Right renal cortex interstitium (tissue), 3 donors: ENCODE data around the gene ERLIN1. TPM values are rescaled to one million over a fixed set of nuclear protein-coding genes. Genes with fewer than 3 reads are reported as not detected.

Experiments used
- DNase-seq, 3 donors: peaks; one replicate each; pipeline ENCODE4 v3.0.0-alpha.2; 2013; ENCODE audit warnings: low read depth in 3 of 3, low spot score in 2 of 3
- polyA plus RNA-seq, 3 donors: library from polyadenylated mRNA; unstranded; fragments of 120-200 nt; gene quantifications; one replicate each; pipeline ENCODE4 v1.2.1, GENCODE V29; 2013; ENCODE audit not compliant: insufficient read length in 3 of 3

ERLIN1 gene
- polyA plus RNA-seq, 3 donors: 54.4 to 61.6 (median 58.5) TPM

DNA sequence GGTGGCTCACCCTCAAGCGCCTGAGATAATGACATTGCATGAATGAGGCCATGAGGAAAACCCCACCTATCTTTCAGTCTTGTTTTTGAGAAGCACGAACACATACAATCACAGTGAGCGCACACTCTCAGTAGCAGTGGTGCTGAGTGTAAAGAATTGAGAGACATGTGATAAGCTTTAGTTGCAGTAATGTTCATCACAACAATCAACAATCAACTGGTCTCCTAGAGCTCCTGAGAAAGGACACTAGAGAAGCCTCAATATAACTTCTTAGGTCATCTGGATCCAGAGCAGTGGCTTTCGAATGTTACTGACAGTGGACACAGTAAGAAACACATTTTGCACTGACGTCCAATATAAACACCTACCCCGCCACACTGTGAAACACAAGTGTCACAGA lies 12.8 kb downstream of the ERLIN1 start:
- no peak for DNase-seq

DNA sequence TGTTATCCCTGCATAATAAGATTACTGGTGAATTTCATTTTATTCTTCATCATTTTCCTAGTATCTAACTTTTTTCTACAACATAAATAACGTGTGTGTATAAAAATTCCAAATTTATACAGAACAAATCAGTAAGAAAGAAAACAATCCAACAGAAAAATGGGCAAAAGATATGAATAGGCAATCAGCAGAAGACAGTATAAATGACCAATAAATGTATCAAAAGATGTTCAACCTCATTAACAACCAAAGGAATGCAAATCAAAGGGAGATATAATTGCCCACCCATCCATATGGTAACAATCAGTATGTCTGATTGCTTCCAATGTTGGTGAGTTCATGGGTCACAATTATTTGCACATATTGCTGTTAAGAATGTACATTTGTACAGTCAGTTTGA lies 13.5 kb downstream of the ERLIN1 start:
- DNase-seq: no peak

DNA sequence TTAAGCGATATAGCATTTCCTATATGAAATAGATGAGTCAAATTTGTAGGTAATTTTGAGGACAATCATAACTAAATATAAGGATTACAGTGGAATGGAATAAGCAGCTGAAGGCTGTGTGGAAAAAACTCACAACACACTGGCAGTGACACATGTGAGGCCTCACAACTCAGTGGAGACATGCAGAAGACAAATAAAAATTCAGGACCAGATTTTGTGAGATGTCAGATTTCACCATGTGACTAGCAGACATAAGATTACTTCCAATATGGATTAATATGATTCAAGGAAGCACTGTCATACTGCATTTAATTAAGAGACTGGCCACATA lies 17.6 kb downstream of the ERLIN1 start:
- DNase-seq: no peak

DNA sequence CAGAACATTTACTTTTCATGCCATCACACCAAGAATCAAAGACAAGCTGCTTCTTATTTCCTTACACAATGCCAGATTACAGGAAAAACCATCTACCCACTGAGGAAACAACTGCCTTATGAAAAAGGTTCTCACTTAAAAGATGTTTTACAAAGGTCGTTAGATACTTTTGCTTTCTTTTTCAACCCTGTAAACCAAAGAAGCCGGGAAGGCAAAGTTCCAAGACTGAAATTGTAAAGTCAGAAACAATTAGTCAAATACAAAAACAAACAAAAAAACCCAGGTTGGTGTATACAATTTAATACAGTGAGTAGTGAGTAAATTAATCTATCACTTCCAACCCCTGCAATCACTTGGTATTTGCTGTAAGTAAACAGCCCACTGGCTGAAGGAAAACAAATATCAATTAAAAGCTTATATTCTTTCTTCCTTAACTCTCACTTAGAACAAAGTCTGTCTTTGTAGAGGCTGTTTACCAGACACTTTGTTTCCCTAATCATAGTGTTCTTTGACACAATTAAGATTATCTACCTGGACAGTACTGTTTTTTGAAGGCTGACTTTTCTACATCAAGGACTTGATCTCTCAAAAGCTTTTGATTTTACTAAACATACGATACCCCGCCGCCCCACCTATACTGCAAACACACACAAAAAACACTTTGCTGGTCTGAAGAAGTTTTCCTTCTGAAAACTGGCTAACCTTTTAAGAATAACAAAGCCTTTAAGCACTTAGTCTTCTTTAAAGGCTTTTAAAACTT lies 18.1 kb downstream of the ERLIN1 start:
- no peak for DNase-seq

DNA sequence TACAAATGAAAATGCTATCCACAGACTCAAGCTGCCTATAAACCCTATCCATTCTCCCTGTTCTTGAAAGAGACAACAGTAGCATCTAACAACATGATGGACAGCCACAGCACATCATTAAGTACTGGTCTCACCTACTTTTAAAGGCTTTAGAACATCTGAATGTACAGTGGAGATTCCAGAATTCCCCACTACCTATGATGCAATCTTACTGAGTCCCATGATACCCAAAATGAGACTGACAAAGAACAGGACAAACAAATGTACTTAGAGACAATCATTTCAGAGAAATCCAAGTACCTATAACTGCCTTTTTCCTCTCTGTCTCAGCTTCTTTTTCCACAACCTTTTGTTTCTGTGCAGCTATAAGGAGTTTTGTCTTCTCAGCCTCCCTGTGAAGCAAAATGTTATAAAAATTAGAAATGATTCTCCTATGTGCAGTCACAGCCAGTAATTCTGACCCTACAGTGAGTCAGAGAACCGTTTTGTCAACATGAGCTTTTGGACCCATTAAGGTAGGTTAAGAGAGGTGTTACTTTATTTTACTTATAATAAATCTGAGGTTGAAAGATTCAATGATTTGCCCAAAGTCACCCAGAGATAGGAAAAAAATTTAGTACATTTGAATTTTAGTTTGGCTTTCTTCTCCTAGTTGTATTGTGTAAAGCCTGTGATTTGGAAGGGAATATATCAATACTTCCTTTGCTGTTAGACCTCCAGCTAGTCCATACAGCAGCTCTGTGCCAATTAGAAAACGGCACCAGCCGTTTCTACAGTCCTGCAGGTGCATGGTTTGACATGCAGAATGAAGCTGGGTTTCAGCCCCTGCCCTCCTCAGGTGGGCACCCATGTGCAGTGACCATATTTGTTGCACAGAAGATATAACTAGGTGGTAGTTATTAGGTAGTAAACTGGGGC lies 21.9 kb downstream of the ERLIN1 start:
- DNase-seq: no peak

DNA sequence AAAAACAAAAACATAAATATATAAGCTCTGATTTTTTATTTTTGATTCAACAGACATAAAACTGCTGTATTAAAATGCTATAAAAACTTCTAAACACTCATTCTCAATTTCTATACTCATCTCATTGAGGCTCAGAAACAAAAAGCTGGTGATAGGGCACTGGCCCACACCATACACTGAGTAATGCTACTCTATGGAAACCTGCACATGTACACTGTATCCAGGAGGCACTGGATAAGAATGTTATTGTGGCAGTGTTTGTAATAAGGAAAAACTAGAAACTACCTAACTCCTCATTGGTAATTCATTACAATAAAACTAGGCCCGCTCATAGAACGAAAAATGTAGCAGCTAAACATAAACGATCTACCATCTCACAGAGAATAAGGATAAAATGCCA lies 23.1 kb downstream of the ERLIN1 start:
- no peak for DNase-seq

DNA sequence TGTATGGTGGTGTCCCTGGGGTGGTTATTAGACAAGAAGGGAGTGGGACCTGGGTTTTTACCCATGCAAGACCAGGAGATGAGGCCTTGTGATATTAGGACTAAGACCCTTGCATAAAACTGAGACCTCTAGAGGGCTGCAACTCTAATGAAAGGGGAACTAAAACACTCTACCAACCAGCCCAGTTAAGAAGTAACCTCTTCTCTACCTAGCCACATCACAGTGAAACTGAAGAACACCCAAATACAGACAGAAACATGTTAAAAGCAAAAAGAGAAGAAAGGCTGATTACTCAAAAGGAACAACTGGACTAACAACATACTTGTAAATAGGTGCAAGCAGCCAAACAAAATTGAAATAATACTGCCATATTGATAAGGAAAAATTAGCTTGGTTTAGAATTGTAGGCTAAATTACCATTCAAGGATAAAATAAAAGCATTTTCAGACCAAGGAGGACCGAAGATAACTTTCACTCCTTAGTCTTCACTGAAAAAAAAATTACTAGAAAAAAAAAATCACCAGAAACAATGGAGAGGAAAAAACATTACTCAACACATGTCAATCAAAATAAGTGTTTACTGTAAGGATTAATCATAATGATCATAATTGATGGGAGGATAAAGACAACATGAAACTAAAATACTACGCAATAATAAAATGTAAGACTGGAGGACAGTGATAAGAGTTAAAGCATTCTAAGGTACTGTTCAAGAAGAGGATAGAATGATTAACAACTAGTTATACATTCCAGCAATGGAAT lies 27.6 kb downstream of the ERLIN1 start:
- no peak for DNase-seq

DNA sequence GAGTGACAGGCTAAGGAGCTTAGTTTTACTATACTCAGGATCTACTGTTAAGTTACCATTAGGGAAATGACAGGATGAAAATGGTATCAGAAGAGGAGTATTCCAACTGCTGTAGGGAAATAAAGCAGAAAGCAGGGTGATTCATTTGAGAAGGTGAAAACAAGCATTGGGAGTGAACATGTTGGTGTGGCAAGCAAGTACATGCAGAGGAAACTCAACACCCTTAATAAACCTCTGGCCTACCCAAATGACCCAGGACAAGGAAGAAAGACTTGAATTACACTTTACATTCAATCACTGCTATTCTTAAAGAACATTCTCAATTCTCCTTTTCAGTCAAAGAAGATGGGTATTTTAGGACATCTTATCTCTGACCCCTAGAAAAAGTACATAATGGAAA lies 28.7 kb downstream of the ERLIN1 start:
- DNase-seq: no peak

DNA sequence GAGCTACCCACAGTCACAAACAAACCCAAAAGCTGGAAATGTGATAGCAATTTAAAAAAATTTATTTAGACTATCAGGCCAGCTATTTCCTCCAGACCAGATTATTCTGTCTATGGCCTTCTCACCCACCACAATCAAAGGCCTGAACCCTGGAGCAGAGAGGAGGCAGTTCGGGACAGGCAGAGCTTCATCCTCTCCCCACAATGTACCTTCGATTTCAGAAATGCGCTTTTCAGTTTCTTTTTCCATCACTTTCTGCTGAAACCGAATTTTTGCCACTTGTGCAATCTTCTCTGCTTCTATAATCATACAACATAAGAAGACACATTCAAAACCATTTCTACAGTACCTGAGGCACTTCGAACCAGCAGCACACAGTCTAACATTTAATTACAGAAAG lies 29.9 kb downstream of the ERLIN1 start:
- DNase-seq: no peak

DNA sequence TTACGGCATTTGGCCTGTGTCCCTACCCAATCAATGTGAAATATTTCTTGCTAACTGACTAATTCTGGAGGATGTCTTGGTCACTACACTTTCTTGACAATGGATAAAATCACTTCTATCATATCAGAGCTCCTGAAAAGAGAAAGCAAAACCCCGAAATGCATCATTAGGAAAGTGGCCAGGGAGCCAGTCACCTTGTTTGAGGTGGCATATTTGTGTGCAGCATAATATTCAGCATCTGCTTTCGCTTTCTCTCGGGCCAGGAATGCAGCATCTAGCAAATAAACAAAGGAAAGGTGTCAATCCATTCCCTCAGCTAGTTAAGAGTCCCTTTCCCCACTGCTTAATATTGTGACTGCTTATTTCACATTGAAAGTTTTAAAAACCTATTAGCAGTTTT lies 31.2 kb downstream of the ERLIN1 start:
- DNase-seq: no peak

DNA sequence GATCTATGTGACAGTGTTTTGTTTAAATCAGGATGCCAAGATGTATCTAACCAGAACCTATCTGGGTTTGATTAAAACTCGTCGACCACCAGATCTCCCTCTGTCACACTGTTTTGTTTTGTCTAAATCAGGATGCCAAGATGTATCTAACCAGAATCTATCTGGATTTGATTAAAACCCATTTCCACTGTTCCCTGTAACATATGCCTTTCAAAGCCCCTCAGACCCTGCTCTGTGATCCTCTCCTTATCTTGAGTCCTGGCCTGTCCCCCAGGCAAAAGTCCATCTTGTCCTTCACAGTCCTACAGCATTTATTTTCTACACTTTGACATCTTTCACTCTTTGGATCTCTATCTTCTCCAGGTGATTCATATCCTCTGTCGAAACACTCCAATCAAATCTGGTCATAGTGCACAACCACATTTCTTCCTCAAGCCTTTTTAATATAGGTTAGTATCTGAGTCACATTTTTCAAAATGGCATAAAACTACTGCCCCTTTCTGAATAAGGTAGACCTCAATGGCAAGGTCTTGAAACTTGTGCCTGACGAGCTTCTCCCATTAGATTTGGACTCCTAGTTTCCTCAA lies 32.5 kb downstream of the ERLIN1 start:
- no peak for DNase-seq

DNA sequence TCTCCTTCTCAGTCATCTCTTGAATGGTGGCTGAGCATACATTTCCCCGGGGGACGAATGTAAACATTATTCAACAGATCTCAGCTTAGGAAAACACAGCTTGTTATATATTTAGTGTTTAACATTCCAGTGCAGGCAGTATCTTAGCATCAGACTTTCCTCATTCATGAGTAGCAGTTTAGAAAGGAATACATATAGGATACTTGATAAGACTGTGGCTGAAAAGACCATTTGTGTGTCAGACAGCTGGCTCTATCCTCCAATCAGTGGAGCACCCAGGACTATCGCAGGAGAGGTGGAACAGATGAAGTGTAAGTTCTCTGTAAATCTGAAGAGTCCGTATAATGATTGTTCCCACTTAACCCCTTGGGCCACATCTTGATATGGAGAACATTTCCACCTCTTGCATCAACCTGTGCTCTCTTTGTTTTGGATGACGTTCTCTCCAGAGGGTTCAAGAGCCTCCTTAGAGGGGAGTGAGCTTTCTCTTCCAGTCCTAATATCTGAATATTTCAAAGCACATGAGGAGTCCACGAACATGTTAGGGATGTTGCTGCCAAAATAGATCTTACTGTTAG lies 34.0 kb downstream of the ERLIN1 start:
- no peak for DNase-seq

DNA sequence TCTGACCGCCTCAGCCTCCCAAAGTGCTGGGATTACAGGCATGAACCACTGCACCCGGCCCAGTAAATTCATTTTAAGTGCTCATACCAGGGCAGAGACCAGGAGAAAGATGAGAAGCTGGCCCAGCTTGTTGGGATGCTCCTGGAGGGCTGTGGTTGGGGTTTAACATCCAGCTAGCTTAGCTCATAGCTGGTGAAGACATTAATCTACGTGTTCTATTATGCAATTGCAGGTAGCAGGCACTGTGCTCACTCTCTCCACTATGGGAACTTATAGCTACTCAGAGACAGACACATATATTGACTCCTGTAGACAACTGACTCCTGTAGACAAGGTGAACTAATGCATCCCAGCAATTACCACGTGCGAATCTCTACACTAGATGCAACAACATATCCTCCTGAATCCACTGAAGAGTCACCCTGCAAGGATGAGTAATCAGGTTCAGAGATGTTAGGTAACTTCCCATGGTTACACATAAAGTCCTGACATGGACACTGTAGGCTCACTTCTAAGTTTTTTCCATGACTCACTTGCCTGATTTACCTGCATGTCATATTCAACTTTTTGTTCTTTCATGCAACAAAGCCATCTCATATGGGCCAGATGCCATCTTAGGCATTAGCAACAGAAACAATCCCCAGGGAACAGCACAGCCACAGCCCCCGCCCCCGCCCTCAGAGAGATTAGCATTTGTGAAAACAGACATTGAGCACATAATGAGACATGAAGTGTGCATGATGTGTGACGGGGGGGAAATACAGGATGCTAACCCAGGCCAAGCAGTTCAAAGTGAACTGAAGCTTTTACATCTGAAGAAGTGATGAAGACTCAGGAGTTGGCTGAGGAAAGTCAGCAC lies 37.2 kb downstream of the ERLIN1 start:
- no peak for DNase-seq

DNA sequence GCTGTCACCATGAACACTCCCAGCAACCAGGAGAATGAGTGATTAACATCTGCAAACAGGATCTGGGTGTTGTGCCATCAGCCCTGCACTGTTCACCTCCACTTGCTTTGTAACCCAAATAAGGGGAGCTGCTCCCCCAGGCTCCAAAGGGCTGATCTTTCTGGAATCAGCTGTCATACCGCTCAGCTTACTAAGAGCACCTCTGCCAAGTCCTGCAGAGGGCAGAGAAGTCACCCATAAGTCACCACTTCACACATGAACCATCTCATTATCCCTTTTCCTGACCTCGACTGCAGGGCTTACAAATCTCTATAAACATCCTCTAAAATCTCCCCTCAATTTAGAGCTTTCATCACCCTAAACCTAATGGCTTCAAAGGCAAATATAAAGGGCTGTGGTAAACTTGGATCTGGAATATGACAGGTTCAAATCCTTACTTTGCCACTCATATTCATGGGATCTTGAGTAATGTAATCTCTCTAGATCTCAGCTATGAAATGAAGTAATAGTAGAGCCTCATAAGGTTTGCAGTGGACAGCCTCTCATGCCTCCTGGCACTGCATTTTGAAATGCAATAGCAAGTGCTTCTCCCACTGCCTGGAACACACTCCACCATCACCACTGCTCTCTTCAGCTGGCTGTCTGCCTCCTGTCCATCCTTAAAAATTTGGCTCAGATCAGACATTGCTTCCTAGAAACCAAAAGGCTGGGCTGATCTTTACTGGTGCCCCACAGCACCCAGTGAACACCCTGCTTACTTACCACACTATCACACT lies 38.8 kb downstream of the ERLIN1 start:
- DNase-seq: no peak

DNA sequence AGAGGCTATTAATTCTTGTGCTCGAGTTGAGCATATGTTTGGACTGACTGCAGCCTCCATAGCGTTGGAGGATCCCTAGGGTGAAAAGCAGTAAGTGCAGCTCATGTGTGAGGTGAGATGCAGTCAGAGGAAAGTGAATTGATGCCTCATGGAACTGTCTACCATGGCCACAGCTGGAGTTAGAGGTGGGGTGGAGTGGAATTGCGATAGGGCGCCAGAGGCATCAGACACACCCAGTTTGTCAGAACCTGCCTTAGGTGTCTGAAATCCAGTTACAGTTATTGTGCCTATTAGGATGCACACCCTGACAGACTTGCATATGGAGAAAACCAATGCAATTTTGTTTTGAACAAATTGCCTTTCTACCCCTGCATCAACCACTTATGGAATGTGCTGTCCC lies 39.4 kb downstream of the ERLIN1 start:
- no peak for DNase-seq

- DNase-seq: no peak
Measured at GRCh38 chr10:100143756-100144155, 42.1 kb downstream of the ERLIN1 start.

DNA sequence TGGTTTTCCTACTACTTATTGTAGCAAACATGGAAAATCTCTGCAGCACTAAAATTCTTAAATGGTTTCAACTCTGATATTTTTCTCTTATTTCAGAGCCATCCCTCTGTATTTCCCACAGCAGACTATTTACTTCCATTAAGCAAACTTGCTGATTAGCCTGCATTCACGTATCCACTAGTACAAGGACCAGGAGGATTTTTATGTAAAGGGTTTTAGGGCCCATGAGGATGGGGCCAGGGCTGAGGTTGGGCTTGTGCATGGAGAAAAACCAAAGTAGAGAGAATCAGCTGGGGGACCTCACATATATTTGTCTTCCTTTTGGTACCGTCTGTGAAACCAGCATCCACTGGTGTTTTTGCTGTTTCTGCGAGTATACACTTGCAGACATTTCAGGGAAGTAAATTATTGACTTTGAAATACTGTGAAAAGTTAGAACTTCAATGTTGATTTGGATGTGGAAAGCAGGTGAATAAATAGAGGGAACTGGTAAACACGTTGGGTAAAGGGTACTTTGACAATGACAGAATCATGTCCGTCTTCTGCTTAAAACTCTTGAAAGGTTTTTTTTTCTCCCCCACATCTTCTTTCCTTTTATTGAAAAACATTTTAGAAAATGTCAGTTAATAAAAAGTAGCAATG lies 44.3 kb downstream of the ERLIN1 start:
- DNase-seq: no peak

- DNase-seq: no peak
Measured at GRCh38 chr10:100140070-100140469, 45.8 kb downstream of the ERLIN1 start.
